Smooth muscle cell (in vitro differentiated cells): Measurements from ENCODE around the gene RPRD1A. TPM values are rescaled to one million over a fixed set of nuclear protein-coding genes. Genes with fewer than 3 reads are reported as not detected.

ENCODE experiments used
- DNase-seq: peaks from one replicate; lab custom pipeline; 2025; ENCODE audit not compliant: unreplicated experiment; lab: John Stamatoyannopoulos, UW
- H2AFZ ChIP-seq: fragments of 200-600 bp; sonication (generic); 2 replicates; pipeline ENCODE4 v1.6.0; 2016; ENCODE audit warnings: antibody characterized with exemption, low read depth, mild to moderate bottlenecking
- H3F3A ChIP-seq: fragments of 200-600 bp; sonication (generic); 2 replicates; pipeline ENCODE4 v1.6.0; 2017; ENCODE audit warnings: antibody characterized with exemption, low read depth
- H3K27ac ChIP-seq: fragments of 200-600 bp; sonication (generic); 2 replicates; pipeline ENCODE4 v1.5.1; 2016; ENCODE audit warnings: low read depth, mild to moderate bottlenecking
- H3K27me3 ChIP-seq: fragments of 200-600 bp; sonication (generic); 2 replicates; pipeline ENCODE4 v1.6.1; 2016; ENCODE audit warnings: low read depth, mild to moderate bottlenecking
- H3K36me3 ChIP-seq: fragments of 200-600 bp; sonication (generic); 2 replicates; pipeline ENCODE4 v1.5.1; 2016; ENCODE audit warnings: low read depth
- H3K4me1 ChIP-seq: fragments of 200-600 bp; sonication (generic); 2 replicates; pipeline ENCODE4 v1.5.1; 2016; ENCODE audit warnings: low read depth
- H3K4me2 ChIP-seq: fragments of 200-600 bp; sonication (generic); 2 replicates; pipeline ENCODE4 v1.6.0; 2016; ENCODE audit warnings: mild to moderate bottlenecking
- H3K4me3 ChIP-seq: fragments of 200-600 bp; sonication (generic); 2 replicates; pipeline ENCODE4 v1.5.1; 2016; ENCODE audit warnings: mild to moderate bottlenecking
- H3K79me2 ChIP-seq: fragments of 200-600 bp; sonication (generic); 2 replicates; pipeline ENCODE4 v1.6.0; 2016; ENCODE audit warnings: low read depth, mild to moderate bottlenecking
- H3K9ac ChIP-seq: fragments of 200-600 bp; sonication (generic); 2 replicates; pipeline ENCODE4 v1.6.0; 2016; ENCODE audit warnings: low read depth
- H3K9me3 ChIP-seq: fragments of 200-600 bp; sonication (generic); replicated peaks from 2 replicates; pipeline ENCODE4 v1.5.1; 2016; ENCODE audit warnings: low read depth
- H4K20me1 ChIP-seq: fragments of 200-600 bp; sonication (generic); 2 replicates; pipeline ENCODE4 v1.6.0; 2016; ENCODE audit warnings: low read depth
- CTCF ChIP-seq: fragments of 200-600 bp; sonication (generic); IDR thresholded peaks from 2 replicates; pipeline ENCODE4 v1.5.1; 2017; ENCODE audit warnings: borderline replicate concordance, mild to moderate bottlenecking, antibody characterized with exemption; ENCODE audit not compliant: insufficient read depth, poor library complexity, severe bottlenecking
- WGBS: methylation state at CpG from one replicate; pipeline ENCODE4 v1.1.7; 2016; ENCODE audit warnings: low lambda C conversion rate; 5-methylcytosine and 5-hydroxymethylcytosine counted together
- polyA plus RNA-seq: library from polyadenylated mRNA; unstranded; fragments of >200 nt; fragmentation: Nextera tagmentation; extraction: Ambion mirVana; gene quantifications from 2 replicates; pipeline ENCODE4 v1.2.1, GENCODE V29; 2016
- total RNA-seq: library from RNA; depleted of rRNA; stranded (reverse); fragments of >200 nt; gene quantifications from 2 replicates; pipeline ENCODE4 v1.2.3, GENCODE V29; 2014

The RPRD1A gene
- total and polyA plus RNA-seq, 2 experiments from 2014 or later = 13.1 to 50.0 TPM

GRCh38 chr18:36089001-36089400 lies 21.6 kb upstream of the RPRD1A start:
- Histone ChIP-seq H3K4me2 (no peak overlapping the region), H4K20me1 (no peaks in the 10 kb centered on the region), H3K9me3 (no peaks in the 10 kb centered on the region), H3K9ac (no peak overlapping the region), H3K4me1 (no peaks in the 10 kb centered on the region), H2AFZ (no peak overlapping the region), H3K36me3 (no peaks in the 10 kb centered on the region), H3K79me2 (no peaks in the 10 kb centered on the region), H3K4me3 (no peak overlapping the region), H3F3A (no peaks in the 10 kb centered on the region), H3K27me3 (no peaks in the 10 kb centered on the region), H3K27ac (no peak overlapping the region)
- no peak for TF ChIP-seq CTCF
- 77% methylated on average over 6 of the region's 6 CpGs for WGBS
- no peak for DNase-seq

GRCh38 chr18:36088256-36088655 lies 20.9 kb upstream of the RPRD1A start:
- no peaks in the 10 kb centered on the region for H4K20me1 ChIP-seq
- 84% methylated on average over 2 of the region's 2 CpGs for WGBS
- no peaks in the 10 kb centered on the region for H3K79me2 ChIP-seq
- H3K36me3 ChIP-seq = no peaks in the 10 kb centered on the region
- no peak overlapping the region for H3K4me3 ChIP-seq
- no peaks in the 10 kb centered on the region for H3K27me3 ChIP-seq
- no peaks in the 10 kb centered on the region for H3F3A ChIP-seq
- H3K27ac ChIP-seq = no peak overlapping the region
- no peak overlapping the region for H3K4me2 ChIP-seq
- no peak overlapping the region for H3K9ac ChIP-seq
- no peak overlapping the region for H2AFZ ChIP-seq
- no peaks in the 10 kb centered on the region for H3K4me1 ChIP-seq
- no peak for DNase-seq
- H3K9me3 ChIP-seq = peaks cover 3% of the 10 kb centered on the region
- TF ChIP-seq CTCF = no peak

- H3K27me3 ChIP-seq = no peaks in the 10 kb centered on the region
- H3K4me1 ChIP-seq = no peaks in the 10 kb centered on the region
- 96% methylated on average over 8 of the region's 8 CpGs for WGBS
- TF ChIP-seq CTCF = no peak
- no peaks in the 10 kb centered on the region for H3F3A ChIP-seq
- H3K4me2 ChIP-seq = no peak overlapping the region
- H4K20me1 ChIP-seq = no peaks in the 10 kb centered on the region
- H3K9me3 ChIP-seq = peaks cover 3% of the 10 kb centered on the region
- DNase-seq = no peak
- H3K36me3 ChIP-seq = no peaks in the 10 kb centered on the region
- no peak overlapping the region for H3K9ac ChIP-seq
- H3K79me2 ChIP-seq = no peaks in the 10 kb centered on the region
- H2AFZ ChIP-seq = no peak overlapping the region
- no peak overlapping the region for H3K27ac ChIP-seq
- H3K4me3 ChIP-seq = no peak overlapping the region
Observed at GRCh38 chr18:36086186-36086585, 18.8 kb upstream of the RPRD1A start.

- Histone ChIP-seq H3K27me3 (no peaks in the 10 kb centered on the region), H3K4me3 (no peak overlapping the region), H3K4me2 (no peak overlapping the region), H3K4me1 (no peaks in the 10 kb centered on the region), H4K20me1 (no peaks in the 10 kb centered on the region), H3F3A (no peaks in the 10 kb centered on the region), H3K36me3 (no peaks in the 10 kb centered on the region), H2AFZ (no peak overlapping the region), H3K9ac (no peak overlapping the region), H3K9me3 (peaks cover 3% of the 10 kb centered on the region), H3K79me2 (no peaks in the 10 kb centered on the region), H3K27ac (no peak overlapping the region)
- 57% methylated on average over 3 of the region's 4 CpGs for WGBS
- no peak for TF ChIP-seq CTCF
- DNase-seq = no peak
Observed at GRCh38 chr18:36085195-36085594, 17.8 kb upstream of the RPRD1A start.
